ENCODE results near the gene TMEM247.

DNA sequence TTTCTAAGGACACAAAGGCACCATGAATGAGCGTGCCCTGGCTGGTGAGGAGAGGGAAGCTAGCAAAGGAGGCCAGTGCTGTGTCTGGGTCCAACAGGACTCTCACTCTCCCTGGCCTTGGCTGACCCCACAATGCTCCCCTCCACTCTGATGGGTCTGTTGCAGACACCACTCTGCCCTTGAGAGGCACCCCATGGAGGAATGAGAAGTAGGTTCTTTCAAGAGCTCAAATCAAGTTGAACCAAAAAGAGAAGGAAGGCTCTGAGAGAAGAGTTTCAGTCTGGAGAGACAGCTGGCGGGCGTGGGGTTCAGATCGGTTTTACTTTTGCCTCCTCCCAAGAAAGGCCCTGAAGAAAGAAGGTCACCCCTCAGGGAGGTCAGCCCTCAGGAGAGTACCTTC lies 18.4 kb downstream of the TMEM247 start:
- TF ChIP-seq, protein P1, sequence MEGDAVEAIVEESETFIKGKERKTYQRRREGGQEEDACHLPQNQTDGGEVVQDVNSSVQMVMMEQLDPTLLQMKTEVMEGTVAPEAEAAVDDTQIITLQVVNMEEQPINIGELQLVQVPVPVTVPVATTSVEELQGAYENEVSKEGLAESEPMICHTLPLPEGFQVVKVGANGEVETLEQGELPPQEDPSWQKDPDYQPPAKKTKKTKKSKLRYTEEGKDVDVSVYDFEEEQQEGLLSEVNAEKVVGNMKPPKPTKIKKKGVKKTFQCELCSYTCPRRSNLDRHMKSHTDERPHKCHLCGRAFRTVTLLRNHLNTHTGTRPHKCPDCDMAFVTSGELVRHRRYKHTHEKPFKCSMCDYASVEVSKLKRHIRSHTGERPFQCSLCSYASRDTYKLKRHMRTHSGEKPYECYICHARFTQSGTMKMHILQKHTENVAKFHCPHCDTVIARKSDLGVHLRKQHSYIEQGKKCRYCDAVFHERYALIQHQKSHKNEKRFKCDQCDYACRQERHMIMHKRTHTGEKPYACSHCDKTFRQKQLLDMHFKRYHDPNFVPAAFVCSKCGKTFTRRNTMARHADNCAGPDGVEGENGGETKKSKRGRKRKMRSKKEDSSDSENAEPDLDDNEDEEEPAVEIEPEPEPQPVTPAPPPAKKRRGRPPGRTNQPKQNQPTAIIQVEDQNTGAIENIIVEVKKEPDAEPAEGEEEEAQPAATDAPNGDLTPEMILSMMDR (IDR thresholded peaks at IDR 0.05) = no peak
- TF ChIP-seq POLR2A (IDR thresholded peaks at IDR 0.05) (no peak), EP300 (IDR thresholded peaks at IDR 0.05; ENCODE audit: low read depth) (no peak), POLR2AphosphoS5 (IDR thresholded peaks at IDR 0.05) (no peak)
